NCI-H1436 treated with DMSO at 0.1 percent for 48 hours (cell line): ENCODE data around the gene ATF2.

Experiments used
- DNase-seq: peaks from one replicate; lab custom pipeline; 2025; lab: John Stamatoyannopoulos, UW

The ATF2 gene

GRCh38 chr2:175026385-175026784, 141.6 kb downstream of the ATF2 start:
- no peak for DNase-seq

GRCh38 chr2:175025946-175026345, 142.1 kb downstream of the ATF2 start:
- no peak for DNase-seq

GRCh38 chr2:175025233-175025632, 142.8 kb downstream of the ATF2 start:
- no peak for DNase-seq

- DNase-seq = no peak
Observed at GRCh38 chr2:175022923-175023322, 145.1 kb downstream of the ATF2 start.
